HT-29 (cell line): ENCODE measurements around the gene LYSMD3. TPM values are rescaled to one million over a fixed set of nuclear protein-coding genes. Genes with fewer than 3 reads are reported as not detected.
A peak's percentile ranks its signal among the peaks of the same experiment; 100 is the strongest.

Experiments used
- DNase-seq: peaks from one replicate; pipeline ENCODE4 v3.0.0-alpha.2; 2015; ENCODE audit warnings: low spot score
- total RNA-seq: library from RNA; depleted of rRNA; stranded (reverse); fragments of >200 nt; shearing (Covaris generic); gene quantifications from 2 replicates; pipeline ENCODE4 v1.2.3, GENCODE V29; 2014; rRNA removed

Gene LYSMD3
- total RNA-seq, 1 experiment from 2014 or later, result 1.8 TPM

- no peak for DNase-seq
Measured at GRCh38 chr5:90483206-90483605, 46.2 kb downstream of the LYSMD3 start.

DNA sequence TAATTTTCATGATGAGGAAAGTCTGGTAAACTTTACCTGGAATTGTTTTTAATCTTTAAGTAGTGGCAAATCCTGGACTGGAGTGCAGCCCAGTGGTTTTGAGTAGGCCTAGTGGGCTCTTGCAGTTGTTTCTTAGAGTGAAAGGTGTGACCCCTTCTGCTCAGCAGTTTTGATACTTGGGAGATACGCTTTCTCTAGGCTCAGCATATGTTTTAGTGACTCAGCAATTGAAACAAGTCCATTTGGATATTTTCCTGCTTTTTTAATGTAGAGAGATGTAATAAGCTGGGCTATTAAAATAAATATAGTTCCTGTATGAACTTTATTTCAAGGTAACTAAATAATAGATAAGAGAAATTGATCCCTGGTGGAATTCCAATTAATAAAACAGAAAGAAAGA, 48.7 kb downstream of the LYSMD3 start:
- DNase-seq, result no peak

DNA sequence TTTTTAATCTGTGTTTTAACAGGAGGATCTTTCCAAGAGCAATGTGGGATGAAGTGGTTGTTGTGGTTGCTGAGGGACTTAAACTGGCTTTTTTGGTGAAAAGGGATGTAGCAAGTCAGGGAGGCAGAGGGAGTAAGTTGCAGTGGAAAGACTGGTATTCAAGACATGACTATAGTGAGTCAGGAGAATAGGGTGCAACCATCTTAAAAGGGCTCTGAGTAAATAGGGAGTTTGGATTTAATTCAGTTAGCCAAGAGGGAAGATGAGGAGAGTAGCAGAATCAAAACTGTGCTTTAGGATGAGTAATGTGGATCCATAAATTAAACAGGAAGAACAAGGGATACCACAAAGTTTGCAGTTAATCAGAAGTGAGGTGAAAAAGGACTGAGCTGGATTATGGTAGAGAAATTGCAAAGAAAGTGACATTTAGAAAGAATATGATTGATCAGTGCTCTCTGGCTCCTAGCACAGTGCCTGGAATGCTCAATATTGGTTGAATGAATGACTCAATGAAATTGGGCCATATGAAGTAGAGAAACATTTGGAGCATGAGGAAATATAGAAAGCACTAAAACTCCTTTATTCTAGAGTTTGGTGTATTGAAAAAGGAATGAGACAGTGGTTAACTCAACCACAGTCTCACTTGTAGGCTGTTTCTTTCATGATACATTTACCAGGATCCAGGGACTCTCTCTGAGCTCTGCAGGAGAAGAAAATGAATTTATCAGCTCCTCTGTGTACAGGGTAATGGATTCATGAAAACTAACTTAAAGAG, 49.6 kb downstream of the LYSMD3 start:
- no peak for DNase-seq

DNA sequence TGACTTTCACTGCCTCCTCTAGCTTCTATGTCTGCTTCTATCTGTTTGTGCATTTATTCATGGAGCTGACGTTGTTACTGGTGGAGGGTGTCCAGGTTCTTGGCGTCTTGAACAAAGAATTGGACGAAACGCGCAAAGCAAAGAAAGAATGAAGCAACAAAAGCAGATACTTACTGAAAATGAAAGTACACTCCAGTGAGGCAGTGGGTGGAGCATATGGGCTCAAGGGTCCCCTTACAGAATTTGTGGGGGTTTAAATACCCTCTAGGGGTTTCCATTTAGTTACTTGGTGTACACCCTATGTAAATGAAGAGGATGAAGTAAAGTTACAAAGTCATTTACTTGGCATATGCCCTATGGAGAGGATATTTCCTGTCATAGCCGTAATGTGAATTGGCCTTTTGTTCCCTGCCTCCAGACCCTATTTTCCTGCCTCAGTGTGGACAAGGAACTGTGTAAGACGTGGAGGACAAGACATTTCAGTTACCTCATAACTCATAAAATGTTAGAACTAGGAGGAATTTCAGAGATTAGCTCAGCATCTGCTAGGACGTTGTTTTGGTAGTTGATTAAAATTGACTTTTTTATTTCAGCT, 51.7 kb downstream of the LYSMD3 start:
- no peak for DNase-seq

DNA sequence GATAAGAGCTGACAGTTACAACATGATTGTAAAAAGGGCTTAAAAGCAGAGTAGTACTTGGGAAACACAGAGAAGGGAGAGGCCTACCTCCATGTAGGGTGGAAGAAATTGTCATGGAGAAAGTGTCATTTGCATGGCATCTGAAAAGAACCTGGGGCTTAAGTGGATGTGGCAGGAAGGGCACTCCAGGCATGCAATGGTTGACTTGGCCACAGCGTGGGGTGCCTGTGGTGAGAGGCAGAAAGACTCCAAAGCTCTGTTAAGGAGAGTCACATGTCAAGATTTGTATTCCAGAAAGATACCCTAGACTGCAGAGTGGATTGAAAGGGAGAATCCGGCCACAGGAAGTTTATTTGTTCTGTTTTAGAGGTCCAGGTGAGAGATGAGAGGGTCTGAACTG, 52.3 kb downstream of the LYSMD3 start:
- DNase-seq, result no peak

DNA sequence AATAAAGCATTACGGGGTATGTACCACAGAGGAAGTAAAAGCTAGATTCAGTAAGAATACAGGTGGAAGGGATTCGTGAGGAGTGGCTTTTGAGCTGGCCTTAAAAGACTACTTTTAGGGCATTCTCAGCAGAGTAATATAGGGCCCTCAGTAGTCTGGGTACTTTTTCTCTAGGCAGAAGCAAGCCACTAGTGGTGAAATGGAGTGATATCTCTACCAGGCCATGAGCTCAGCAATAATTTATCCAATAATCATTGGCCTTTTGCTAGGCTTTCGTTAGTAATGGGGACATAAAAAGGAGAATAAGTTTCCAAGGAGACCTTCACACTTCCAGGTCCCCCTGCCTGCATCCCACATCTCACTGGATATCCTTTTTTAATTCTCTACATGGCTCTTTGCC, 53.0 kb downstream of the LYSMD3 start:
- DNase-seq, result no peak

GRCh38 chr5:90475436-90475980, 53.9 kb downstream of the LYSMD3 start:
- DNase-seq, result no peak

DNA sequence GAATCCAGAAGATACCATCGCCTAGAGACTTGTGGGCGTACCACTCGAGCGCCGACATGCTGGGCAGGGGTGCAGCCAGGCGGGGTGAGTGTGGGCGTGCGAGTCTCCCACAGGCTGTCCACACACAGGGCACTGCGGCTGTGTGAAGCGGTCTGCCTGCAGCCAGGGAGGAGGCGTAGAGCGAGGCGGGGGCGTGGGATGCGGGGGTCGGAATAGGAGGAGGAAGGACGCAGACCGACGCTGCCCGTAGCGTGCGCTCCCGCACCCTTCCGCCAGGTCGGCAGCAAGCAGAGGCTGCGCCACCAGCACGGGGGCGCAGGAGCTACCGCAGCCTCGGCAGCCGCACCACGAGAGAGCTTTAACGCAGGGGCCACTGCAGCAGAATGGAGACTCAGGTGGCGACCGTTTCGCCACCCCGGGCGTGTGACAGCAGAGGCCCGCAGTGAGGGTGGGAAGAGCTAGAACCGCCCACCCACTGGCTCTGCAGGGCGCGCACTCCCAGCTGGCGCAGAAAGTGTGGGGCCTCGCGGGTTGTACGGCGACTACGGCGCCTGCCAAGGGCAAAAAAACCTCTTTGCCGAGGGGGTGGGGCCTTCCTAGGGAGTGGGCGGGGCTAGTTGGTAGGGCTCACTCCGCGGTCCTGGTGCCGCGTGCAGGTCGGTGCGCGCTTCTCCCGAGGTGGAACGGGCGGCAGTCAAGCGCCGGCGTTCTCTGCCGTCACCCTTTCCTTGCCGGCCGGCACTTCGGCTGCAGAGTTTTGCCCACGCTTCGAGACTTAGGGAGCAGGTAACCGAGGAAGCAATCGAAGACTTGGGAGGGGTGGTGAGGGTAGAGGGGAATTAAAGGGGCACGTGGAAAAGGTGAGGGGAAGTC, 54.9 kb downstream of the LYSMD3 start, which contains the start of the genes MBLAC2 and POLR3G:
MBLAC2 (minus strand) TSS at position 537 of the 873 bp plus-strand sequence; CDS start at position 58, 479 bp downstream.
POLR3G (plus strand) TSS at position 630 of the 873 bp plus-strand sequence. CDS start 10,704 bp downstream, outside the sequence.
- DNase-seq, result peak; percentile 94

DNA sequence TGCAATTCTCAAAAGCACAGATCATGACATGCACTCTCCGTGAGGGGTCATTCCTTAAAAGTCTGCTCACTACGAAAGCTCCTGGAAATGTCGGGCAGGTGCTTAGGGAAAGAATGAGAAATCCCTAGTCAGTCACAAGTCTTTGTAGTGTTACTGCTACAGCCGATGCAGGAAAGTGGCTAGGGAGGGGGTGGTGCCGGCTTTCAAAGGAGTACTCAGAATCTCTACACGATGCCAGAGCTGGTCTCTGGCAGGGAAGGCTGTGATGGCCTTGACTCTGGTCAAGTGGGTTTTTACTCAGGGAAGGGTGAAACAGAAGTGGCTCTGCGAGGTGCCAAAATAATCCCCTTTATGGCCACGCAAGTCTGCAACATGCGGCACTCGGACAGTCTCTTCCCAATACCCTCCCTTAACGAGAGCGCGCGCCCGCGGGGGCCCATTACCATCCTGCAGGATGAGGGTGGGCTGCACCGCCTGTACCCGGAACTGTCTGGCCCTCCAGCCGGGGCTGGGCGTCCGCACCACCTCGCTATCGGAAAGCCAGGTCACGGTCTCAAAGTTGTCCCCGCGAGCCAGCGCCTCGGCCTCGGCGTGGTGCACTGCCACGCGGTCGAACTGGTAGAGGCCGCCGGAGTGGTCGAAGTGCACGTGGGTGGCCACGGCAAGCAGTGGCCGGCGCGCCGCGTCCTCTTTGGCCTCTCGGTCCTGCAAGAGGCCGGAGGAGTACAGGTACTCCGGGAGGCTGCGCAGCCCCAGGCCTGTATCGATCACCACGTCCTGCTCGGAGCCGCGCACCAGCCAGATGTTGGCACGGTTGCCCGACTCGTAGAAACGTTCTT, 55.8 kb downstream of the LYSMD3 start:
- peak; percentile 70 for DNase-seq

GRCh38 chr5:90472783-90473395, 56.5 kb downstream of the LYSMD3 start:
- DNase-seq, result no peak

Other genes starting within 250 kb of the LYSMD3 start
- 6.9 and 7.1 TPM in 2 replicates for gene CETN3, start 119.8 kb downstream of the LYSMD3 start, total RNA-seq
- 4.0 and 5.2 TPM in 2 replicates for gene MBLAC2, start 54.8 kb downstream of the LYSMD3 start, total RNA-seq
- gene POLR3G, start 54.7 kb downstream of the LYSMD3 start, total RNA-seq, result 3.7 and 4.0 TPM in 2 replicates
- gene ADGRV1, start 29.2 kb upstream of the LYSMD3 start, total RNA-seq, result 0.18 and 0.42 TPM in 2 replicates